CD4-positive, alpha-beta T cell treated with Interleukin-10 for 1 hour (primary cell): Measurements from ENCODE around the gene ZNF79.
A peak's percentile ranks its signal among the peaks of the same experiment; 100 is the strongest.

Source experiments
- DNase-seq: peaks from one replicate; pipeline ENCODE4 v3.0.0-alpha.2; 2020

Gene ZNF79

GRCh38 chr9:127430415-127430814, 6.2 kb downstream of the ZNF79 start:
- no peak for DNase-seq

GRCh38 chr9:127437497-127438264, 13.5 kb downstream of the ZNF79 start:
- DNase-seq = peak; percentile 43

- DNase-seq = no peak
Observed at GRCh38 chr9:127438394-127438793, 14.2 kb downstream of the ZNF79 start.

GRCh38 chr9:127444283-127444920, 20.2 kb downstream of the ZNF79 start:
- no peak for DNase-seq

GRCh38 chr9:127444921-127445850, 21.0 kb downstream of the ZNF79 start:
- DNase-seq = no peak

GRCh38 chr9:127445851-127446712, 21.9 kb downstream of the ZNF79 start:
- DNase-seq = no peak

GRCh38 chr9:127446713-127447415, 22.7 kb downstream of the ZNF79 start:
- DNase-seq = no peak

GRCh38 chr9:127447416-127448111, 23.4 kb downstream of the ZNF79 start:
- DNase-seq = no peak

GRCh38 chr9:127448112-127448805, 24.1 kb downstream of the ZNF79 start:
- DNase-seq = no peak

GRCh38 chr9:127449332-127449966, 25.3 kb downstream of the ZNF79 start:
- no peak for DNase-seq

- no peak for DNase-seq
Observed at GRCh38 chr9:127450243-127450760, 26.1 kb downstream of the ZNF79 start.

- peak; percentile 98 for DNase-seq
Observed at GRCh38 chr9:127450830-127451607, 26.8 kb downstream of the ZNF79 start, which contains the start of the genes LRSAM1 and RPL12. Gene LRSAM1 (plus strand): TSS chr9:127451510. CDS start chr9:127454528, 3,018 bp downstream. Gene RPL12 (minus strand): TSS chr9:127451406. CDS start chr9:127451317, 89 bp downstream.

- DNase-seq = no peak
Observed at GRCh38 chr9:127451608-127451857, 27.4 kb downstream of the ZNF79 start.

- peak; percentile 52 for DNase-seq
Observed at GRCh38 chr9:127451858-127452656, 27.9 kb downstream of the ZNF79 start.

- DNase-seq = no peak
Observed at GRCh38 chr9:127452691-127453090, 28.5 kb downstream of the ZNF79 start.

- DNase-seq = peak; percentile 28
Observed at GRCh38 chr9:127455324-127455992, 31.3 kb downstream of the ZNF79 start.

GRCh38 chr9:127457191-127457878, 33.2 kb downstream of the ZNF79 start:
- DNase-seq = no peak
